ENCODE results near the gene FOXK2.
A peak's percentile ranks its signal among the peaks of the same experiment; 100 is the strongest.

The FOXK2 gene

GRCh38 chr17:82590881-82591539, 71.5 kb downstream of the FOXK2 start:
- DNase-seq (ENCODE audit: low read depth), result no peak

- no peak for DNase-seq (ENCODE audit: low read depth)
Observed at GRCh38 chr17:82592289-82592766, 72.8 kb downstream of the FOXK2 start.

- peak; percentile 34 for DNase-seq (ENCODE audit: low read depth)
Observed at GRCh38 chr17:82592767-82593589, 73.4 kb downstream of the FOXK2 start.

GRCh38 chr17:82593590-82594087, 74.1 kb downstream of the FOXK2 start:
- DNase-seq (ENCODE audit: low read depth), result no peak

GRCh38 chr17:82594571-82594970, 75.0 kb downstream of the FOXK2 start:
- no peak for DNase-seq (ENCODE audit: low read depth)

GRCh38 chr17:82595893-82596292, 76.4 kb downstream of the FOXK2 start:
- DNase-seq (ENCODE audit: low read depth), result no peak

GRCh38 chr17:82596296-82596695, 76.8 kb downstream of the FOXK2 start:
- DNase-seq (ENCODE audit: low read depth), result no peak

GRCh38 chr17:82596837-82597672, 77.5 kb downstream of the FOXK2 start:
- DNase-seq (ENCODE audit: low read depth), result no peak

GRCh38 chr17:82598256-82599119, 79.0 kb downstream of the FOXK2 start:
- no peak for DNase-seq (ENCODE audit: low read depth)

GRCh38 chr17:82599674-82600661, 80.4 kb downstream of the FOXK2 start:
- no peak for DNase-seq (ENCODE audit: low read depth)

GRCh38 chr17:82600731-82601446, 81.4 kb downstream of the FOXK2 start:
- DNase-seq (ENCODE audit: low read depth), result no peak

GRCh38 chr17:82601447-82602000, 82.0 kb downstream of the FOXK2 start:
- DNase-seq (ENCODE audit: low read depth), result no peak

- DNase-seq (ENCODE audit: low read depth), result no peak
Observed at GRCh38 chr17:82602487-82602886, 83.0 kb downstream of the FOXK2 start.

GRCh38 chr17:82602986-82603710, 83.6 kb downstream of the FOXK2 start:
- no peak for DNase-seq (ENCODE audit: low read depth)

GRCh38 chr17:82603981-82604448, 84.5 kb downstream of the FOXK2 start:
- DNase-seq (ENCODE audit: low read depth), result no peak

- DNase-seq (ENCODE audit: low read depth), result no peak
Observed at GRCh38 chr17:82604532-82604931, 85.0 kb downstream of the FOXK2 start.

GRCh38 chr17:82605939-82606600, 86.5 kb downstream of the FOXK2 start:
- no peak for DNase-seq (ENCODE audit: low read depth)

- no peak for DNase-seq (ENCODE audit: low read depth)
Observed at GRCh38 chr17:82608816-82609215, 89.3 kb downstream of the FOXK2 start.
